Measurements from ENCODE around the gene RAB5B.
A peak's percentile ranks its signal among the peaks of the same experiment; 100 is the strongest.
"Not testable (repeated sequence)": the region's sequence is repeated elsewhere in the genome, so short reads cannot be mapped to it uniquely, and the experiment has no call there.

The RAB5B gene

GRCh38 chr12:55984861-55985260 lies 11.0 kb downstream of the RAB5B start:
- DNase-seq: no peak

- no peak for DNase-seq
Measured at GRCh38 chr12:55985341-55985740, 11.5 kb downstream of the RAB5B start.

- DNase-seq: not testable (repeated sequence)
Measured at GRCh38 chr12:55985976-55986375, 12.1 kb downstream of the RAB5B start.

GRCh38 chr12:55991110-55991509 lies 17.2 kb downstream of the RAB5B start:
- no peak for DNase-seq

GRCh38 chr12:55993230-55993853 lies 19.5 kb downstream of the RAB5B start:
- no peak for DNase-seq

GRCh38 chr12:55995366-55995765 lies 21.5 kb downstream of the RAB5B start:
- DNase-seq: no peak

GRCh38 chr12:55996201-55996714 lies 22.4 kb downstream of the RAB5B start:
- peak; percentile 51 for DNase-seq

GRCh38 chr12:55996715-55997534 lies 23.0 kb downstream of the RAB5B start, which contains the start of gene SUOX:
TSS of gene SUOX (plus strand) at chr12:55997276. CDS start at chr12:56002222, 4,946 bp downstream.
- DNase-seq: peak; percentile 96 to 98

GRCh38 chr12:55997535-55997859 lies 23.6 kb downstream of the RAB5B start:
- no peak for DNase-seq

GRCh38 chr12:55999522-55999921 lies 25.6 kb downstream of the RAB5B start:
- DNase-seq: peak; percentile 78 to 80

GRCh38 chr12:55999999-56000540 lies 26.2 kb downstream of the RAB5B start:
- DNase-seq: peak in 1 of 2 experiments; percentile 76

- no peak for DNase-seq
Measured at GRCh38 chr12:56001487-56002100, 27.7 kb downstream of the RAB5B start.

- not testable (repeated sequence) for DNase-seq
Measured at GRCh38 chr12:56003376-56003775, 29.5 kb downstream of the RAB5B start.

- no peak for DNase-seq
Measured at GRCh38 chr12:56004211-56004610, 30.3 kb downstream of the RAB5B start.

- DNase-seq: peak; percentile 17 to 46
Measured at GRCh38 chr12:56007564-56008559, 34.0 kb downstream of the RAB5B start.

- DNase-seq: no peak
Measured at GRCh38 chr12:56010111-56010570, 36.3 kb downstream of the RAB5B start.

GRCh38 chr12:56011509-56012090 lies 37.7 kb downstream of the RAB5B start:
- no peak for DNase-seq

- DNase-seq: no peak
Measured at GRCh38 chr12:56013482-56013881, 39.6 kb downstream of the RAB5B start.

GRCh38 chr12:56014205-56014604 lies 40.3 kb downstream of the RAB5B start:
- DNase-seq: no peak

- no peak for DNase-seq
Measured at GRCh38 chr12:56017181-56017580, 43.3 kb downstream of the RAB5B start.

GRCh38 chr12:56018356-56018755 lies 44.5 kb downstream of the RAB5B start:
- no peak for DNase-seq

All from SHP77 (cell line).